Measurements from ENCODE around the gene IL17RA. TPM values are rescaled to one million over a fixed set of nuclear protein-coding genes. Genes with fewer than 3 reads are reported as not detected.

The IL17RA gene
- total and polyA plus RNA-seq, 2 of the 4 experiments (the other 2 are of a cell fraction), result 5.2 to 15.3 TPM

DNA sequence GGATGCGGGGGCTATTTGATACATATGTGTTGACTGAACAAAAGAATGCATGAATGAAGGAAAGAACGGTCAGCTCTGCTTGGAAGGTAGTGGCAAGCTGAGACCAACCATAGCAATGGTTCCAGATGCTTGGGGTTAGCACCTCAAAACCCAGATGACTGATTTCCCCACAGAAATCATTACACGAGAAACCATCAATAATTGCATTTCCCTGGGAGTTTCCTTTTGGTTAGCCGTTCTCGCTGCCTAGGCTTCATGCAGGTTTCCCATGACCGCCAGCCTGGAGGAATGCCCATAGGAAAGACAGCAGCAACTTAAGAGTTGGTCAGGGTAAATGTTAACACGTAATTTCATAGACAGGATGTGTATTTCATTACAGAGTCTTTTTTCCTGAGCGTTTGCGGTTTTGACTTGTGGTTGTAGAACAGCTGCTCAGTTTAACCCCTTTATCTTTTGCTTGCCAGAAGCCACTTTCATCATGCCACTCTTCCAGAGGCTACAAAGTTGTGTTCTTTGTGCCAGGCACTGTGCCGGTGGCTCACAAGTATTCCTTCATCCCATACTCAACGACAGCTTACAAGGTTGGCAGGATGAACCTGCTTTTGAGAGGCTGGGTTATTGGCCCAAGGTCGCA, 2.8 kb downstream of the IL17RA start:
- peaks cover 13 to 58% of the 10 kb centered on the region in 2 experiments for H3K79me1 ChIP-seq (ENCODE audit: low read depth in 1 of 2, low read length in 2 of 2)
- dilution Hi-C loops (cut with HindIII; ENCODE audit: low sequenced_read_pairs, unreplicated experiment) (no loop called here), in situ Hi-C loops (cut with MboI; ENCODE audit: low sequenced_read_pairs) (loop anchor here (5.0 to 25.0 kb wide), 2 partner anchors 65 to 725 kb away; no protein-coding TSS in a partner anchor), intact Hi-C loops (cut with micrococcal nuclease) (no loop called here)
- no peak overlapping the region for H3K27ac ChIP-seq (ENCODE audit: insufficient read depth, low read length)
- peak overlapping the region; percentile 29; the same call in 1 of the 2 replicates for H3K4me2 ChIP-seq (ENCODE audit: low read depth, low read length)
- H2AK5ac ChIP-seq (ENCODE audit: low read depth, low read length), result peak overlapping the region; percentile 75
- BruUV-seq (replicated peaks), result no TSS peak
- ATAC-seq (ENCODE audit: low read depth), result no peak; the same call in 1 of the 2 replicates
- H3K56ac ChIP-seq (ENCODE audit: extremely low read depth, insufficient read depth, low read length), result no peak overlapping the region
- no peak overlapping the region for H3K9ac ChIP-seq (ENCODE audit: low read depth, low read length)
- CTCF ChIA-PET, result no interaction called here
- no peak overlapping the region for H4K91ac ChIP-seq (ENCODE audit: insufficient read depth, low read depth, low read length)
- no peak for TF ChIP-seq MAFK (IDR thresholded peaks at IDR 0.05; ENCODE audit: low read depth, low read length)
- TF ChIP-seq CEBPB (IDR thresholded peaks at IDR 0.05; ENCODE audit: low read depth, low read length), result no peak
- TF ChIP-seq MAZ (IDR thresholded peaks at IDR 0.05; ENCODE audit: borderline replicate concordance, low read depth, low read length), result no peak
- TF ChIP-seq, protein P1, sequence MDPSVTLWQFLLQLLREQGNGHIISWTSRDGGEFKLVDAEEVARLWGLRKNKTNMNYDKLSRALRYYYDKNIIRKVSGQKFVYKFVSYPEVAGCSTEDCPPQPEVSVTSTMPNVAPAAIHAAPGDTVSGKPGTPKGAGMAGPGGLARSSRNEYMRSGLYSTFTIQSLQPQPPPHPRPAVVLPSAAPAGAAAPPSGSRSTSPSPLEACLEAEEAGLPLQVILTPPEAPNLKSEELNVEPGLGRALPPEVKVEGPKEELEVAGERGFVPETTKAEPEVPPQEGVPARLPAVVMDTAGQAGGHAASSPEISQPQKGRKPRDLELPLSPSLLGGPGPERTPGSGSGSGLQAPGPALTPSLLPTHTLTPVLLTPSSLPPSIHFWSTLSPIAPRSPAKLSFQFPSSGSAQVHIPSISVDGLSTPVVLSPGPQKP (IDR thresholded peaks at IDR 0.05; ENCODE audit: borderline replicate concordance, low read depth, low read length), result no peak
- no peak for TF ChIP-seq RCOR1 (IDR thresholded peaks at IDR 0.05; ENCODE audit: insufficient replicate concordance, low read length)
- TF ChIP-seq NFE2L2 (IDR thresholded peaks at IDR 0.05; ENCODE audit: low read depth, low read length), result no peak
- TF ChIP-seq BHLHE40 (IDR thresholded peaks at IDR 0.05; ENCODE audit: low read depth, low read length), result no peak
- no peak for TF ChIP-seq MXI1 (IDR thresholded peaks at IDR 0.05; ENCODE audit: borderline replicate concordance, low read depth, low read length)
- TF ChIP-seq SMC3 (IDR thresholded peaks at IDR 0.05; ENCODE audit: low read depth, low read length), result no peak
- TF ChIP-seq CTCF (conservative IDR thresholded peaks at IDR 0.05; ENCODE audit: low read depth, low read length), result no peak
- no peak for TF ChIP-seq CHD1 (IDR thresholded peaks at IDR 0.05; ENCODE audit: low read depth, low read length)
- TF ChIP-seq USF2 (IDR thresholded peaks at IDR 0.05; ENCODE audit: low read depth, low read length), result no peak
- TF ChIP-seq RAD21 (IDR thresholded peaks at IDR 0.05; ENCODE audit: low read length), result no peak
- TF ChIP-seq POLR2A (IDR thresholded peaks at IDR 0.05; ENCODE audit: low read depth, low read length), result no peak
- no peak for TF ChIP-seq RFX5 (IDR thresholded peaks at IDR 0.05; ENCODE audit: low read depth, low read length)
- no peak for TF ChIP-seq FOS (IDR thresholded peaks at IDR 0.05; ENCODE audit: low read depth, low read length)
- H3K27me3 ChIP-seq (ENCODE audit: control insufficient read depth, insufficient read depth, low read length), result no peaks in the 10 kb centered on the region
- H2BK120ac ChIP-seq (ENCODE audit: low read depth, low read length), result peak overlapping the region; percentile 22; the same call in 1 of the 2 replicates
- H3K36me3 ChIP-seq (ENCODE audit: control insufficient read depth, insufficient read depth, low read length), result no peaks in the 10 kb centered on the region
- peak; percentile 91 for DNase-seq
- H4K20me1 ChIP-seq (ENCODE audit: insufficient read depth, low read length), result peaks cover 48% of the 10 kb centered on the region
- no peaks in the 10 kb centered on the region for H3K9me3 ChIP-seq (ENCODE audit: control insufficient read depth, insufficient read depth, low read length)
- no peak overlapping the region for H3K14ac ChIP-seq (replicated peaks; ENCODE audit: low read depth, low read length)
- H4K8ac ChIP-seq (ENCODE audit: low read depth in 2 of 2, low read length in 2 of 2), result no peak overlapping the region
- H3K4ac ChIP-seq (ENCODE audit: low read depth, low read length), result no peak overlapping the region
- H3K18ac ChIP-seq (ENCODE audit: low read depth, low read length), result no peak overlapping the region
- H2BK5ac ChIP-seq (ENCODE audit: low read depth, low read length, poor library complexity, severe bottlenecking), result no peak overlapping the region
- H3K4me3 ChIP-seq (ENCODE audit: insufficient read depth, low read depth, low read length), result no peak overlapping the region
- peak overlapping the region; percentile 65; the same call in 1 of the 2 replicates for H3K23ac ChIP-seq (ENCODE audit: low read depth, low read length)
- no peak overlapping the region for H4K5ac ChIP-seq (ENCODE audit: low read depth, low read length)
- no peak overlapping the region for H2AK9ac ChIP-seq (replicated peaks; ENCODE audit: low read depth, low read length, poor library complexity)
- peaks cover 12% of the 10 kb centered on the region for H3K4me1 ChIP-seq (ENCODE audit: control insufficient read depth, insufficient read depth, low read length)
- H3K9me1 ChIP-seq (ENCODE audit: insufficient read depth, low read length), result peaks cover 10% of the 10 kb centered on the region
- no peak overlapping the region for H2AFZ ChIP-seq (replicated peaks; ENCODE audit: low read length, poor library complexity)
- POLR2A ChIA-PET (ENCODE audit: unreplicated experiment), result interaction anchor here (0.6 kb wide), 1 partner anchor 100 kb away, joined by 6 read pairs; no protein-coding TSS in a partner anchor
- WGBS, 2 experiments (ENCODE audit: extremely low coverage in 2 of 2, insufficient read length in 1 of 2), result no CpG with 5 or more reads among the region's 12 CpGs
- no peak overlapping the region for H2BK20ac ChIP-seq (ENCODE audit: low read depth, low read length)
- no peak overlapping the region for H2BK15ac ChIP-seq (ENCODE audit: low read depth, low read length)
